HL-60/S4 (cell line): Measurements from ENCODE around the gene BRD7.

Source experiments
- in situ Hi-C: fragments of 300-500 bp; cut with MboI; formaldehyde crosslinking; loops from 2 replicates; pipeline ENCODE4 v1.14.3; 2022; ENCODE audit warnings: low sequenced_read_pairs

BRD7 gene

DNA sequence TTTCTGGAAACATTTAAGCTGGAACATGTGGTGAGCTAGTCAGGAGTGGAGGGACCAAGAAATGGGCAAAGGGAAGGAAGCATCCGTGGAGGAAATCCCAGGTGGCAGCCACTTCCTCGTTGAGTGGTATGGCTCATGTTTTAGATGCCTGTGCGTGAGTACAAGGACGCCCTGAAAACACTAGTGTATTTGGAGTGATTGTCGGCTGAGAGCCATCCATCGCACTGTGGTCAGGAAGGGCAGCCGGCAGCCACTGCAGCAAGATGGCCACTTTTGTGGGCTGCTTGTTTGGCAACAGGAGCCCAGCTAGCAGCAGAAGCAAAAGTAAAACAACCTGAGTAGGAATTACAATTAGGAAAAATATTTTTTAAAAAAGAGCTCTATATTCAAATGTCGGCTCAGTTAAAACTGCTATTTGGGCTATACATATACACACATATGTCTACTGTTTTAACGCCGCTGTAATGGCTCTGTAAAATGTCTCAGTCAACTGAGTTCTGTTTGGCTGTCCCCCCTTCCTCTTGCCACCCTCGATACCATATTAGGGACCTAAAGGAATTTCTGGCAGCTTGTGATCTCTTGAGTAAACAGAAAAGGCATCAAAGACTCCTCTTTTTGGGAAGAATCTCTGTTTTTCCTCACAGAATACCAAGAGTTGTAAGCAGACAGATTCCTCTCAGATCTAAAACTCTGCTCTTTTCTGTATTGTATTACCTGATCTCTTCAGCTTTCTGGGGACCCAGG lies 39.2 kb downstream of the BRD7 start:
- in situ Hi-C loops, result no loop called here

DNA sequence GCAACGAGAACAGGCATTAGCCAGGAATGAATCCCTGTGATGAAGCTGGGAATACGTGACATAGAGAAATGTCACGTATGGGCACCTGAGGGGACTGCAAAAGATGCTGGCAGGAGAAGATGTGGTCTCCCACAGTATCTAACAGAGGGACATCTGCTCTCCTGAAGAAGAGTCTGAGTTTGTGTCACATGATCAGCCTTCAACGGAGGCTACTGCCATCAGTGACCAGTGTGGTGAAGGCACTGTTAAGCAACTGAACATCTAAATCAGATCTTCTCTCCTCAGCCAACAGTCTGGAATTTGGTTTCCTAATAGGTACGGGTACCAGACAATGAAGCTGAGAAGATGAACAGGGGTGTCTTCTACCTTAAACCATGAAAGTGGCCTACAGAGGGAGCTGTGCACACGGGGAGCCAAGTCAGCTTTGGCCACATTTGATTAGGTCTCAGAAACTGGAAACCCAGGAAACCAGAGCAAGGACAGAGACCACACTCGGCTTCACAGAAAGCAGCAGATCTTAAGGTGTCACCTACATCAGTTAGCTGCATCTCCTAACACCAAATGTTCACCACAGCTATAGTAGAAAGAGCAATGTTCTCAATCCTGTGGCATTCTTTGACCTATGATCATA lies 41.8 kb downstream of the BRD7 start:
- in situ Hi-C loops, result no loop called here

- in situ Hi-C loops, result no loop called here
Measured at GRCh38 chr16:50326264-50326663, 42.5 kb downstream of the BRD7 start.

DNA sequence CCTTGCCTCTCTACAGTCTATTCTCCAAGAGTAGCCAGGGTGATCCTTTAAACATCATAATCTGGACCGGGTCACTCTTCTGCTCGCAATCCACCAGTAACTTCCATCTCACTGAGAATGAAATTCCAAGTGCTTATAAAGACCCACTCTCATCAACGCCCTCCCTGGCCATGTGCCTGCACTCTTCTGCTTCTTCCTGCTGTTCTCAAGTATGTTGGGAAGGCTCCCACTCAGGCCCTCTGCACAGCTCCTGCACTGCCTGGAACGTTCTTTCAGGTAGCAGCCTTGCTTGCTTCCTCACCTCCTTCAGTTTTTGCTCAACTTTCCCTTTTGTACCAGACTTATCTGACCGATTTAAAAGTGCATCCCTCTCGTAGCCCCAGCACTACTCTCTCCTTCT lies 44.4 kb downstream of the BRD7 start:
- in situ Hi-C loops, result no loop called here

DNA sequence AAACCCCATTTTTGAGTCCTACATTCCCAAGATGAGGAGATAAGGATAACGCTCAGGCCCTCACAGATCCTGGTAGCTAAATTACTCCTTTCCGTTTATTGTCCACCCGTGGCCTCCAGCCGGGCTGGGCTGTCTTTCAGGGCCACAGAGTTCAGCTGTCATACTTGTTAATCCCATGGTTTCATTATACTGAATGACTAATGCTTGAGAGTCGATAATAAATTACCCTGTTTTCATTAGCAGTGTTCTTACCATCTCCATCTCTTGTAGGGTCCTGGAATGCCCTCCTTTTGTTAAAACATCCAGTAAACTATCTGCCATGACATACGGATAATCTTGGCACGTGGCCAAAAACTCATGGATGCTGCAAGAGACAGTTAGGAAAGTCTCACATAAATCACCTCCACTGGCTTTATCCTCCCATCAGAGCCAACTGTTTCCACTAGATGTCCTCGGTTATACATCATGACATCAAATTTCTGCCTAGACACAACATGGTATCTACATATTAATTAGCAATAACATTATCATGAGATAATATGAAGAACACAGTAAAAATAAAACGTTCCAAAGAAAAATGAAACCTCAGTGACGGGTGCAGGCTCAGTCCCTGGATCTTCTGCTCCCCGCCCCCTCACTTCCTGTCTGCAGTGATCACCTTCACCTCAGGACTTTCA lies 45.3 kb downstream of the BRD7 start:
- in situ Hi-C loops, result no loop called here

DNA sequence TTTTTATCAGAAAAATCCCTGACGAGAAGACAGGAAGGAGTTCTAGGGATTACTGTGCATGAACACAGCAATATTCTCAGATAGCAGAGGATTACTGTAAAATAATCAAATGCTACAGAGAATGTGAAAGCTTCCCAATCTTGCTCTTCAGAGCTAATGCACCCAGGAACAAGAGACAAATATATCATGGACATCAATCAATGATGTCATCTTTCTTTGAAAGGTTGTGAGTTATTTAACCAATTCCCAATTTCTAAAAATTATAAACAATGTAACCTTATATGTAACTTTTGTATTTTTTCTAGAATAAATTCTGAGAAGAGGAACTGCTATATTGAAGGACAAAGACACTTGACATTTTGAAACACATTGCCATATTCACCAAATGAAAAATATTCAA lies 46.5 kb downstream of the BRD7 start:
- in situ Hi-C loops, result no loop called here

- in situ Hi-C loops, result no loop called here
Measured at GRCh38 chr16:50320310-50320709, 48.5 kb downstream of the BRD7 start.

- in situ Hi-C loops, result loop anchor here (10.0 kb wide), 1 partner anchor 54 kb away; the partner anchor contains the start of gene ADCY7
Measured at GRCh38 chr16:50318796-50319578, 49.8 kb downstream of the BRD7 start.

GRCh38 chr16:50316848-50317630 lies 51.7 kb downstream of the BRD7 start:
- in situ Hi-C loops, result loop anchor here (10.0 kb wide), 1 partner anchor 52 kb away; the partner anchor contains the start of gene ADCY7

GRCh38 chr16:50316102-50316847 lies 52.5 kb downstream of the BRD7 start:
- in situ Hi-C loops, result loop anchor here (10.0 kb wide), 1 partner anchor 51 kb away; the partner anchor contains the start of gene ADCY7

- in situ Hi-C loops, result loop anchor here (10.0 kb wide), 1 partner anchor 51 kb away; the partner anchor contains the start of gene ADCY7
Measured at GRCh38 chr16:50315346-50315997, 53.3 kb downstream of the BRD7 start.

- in situ Hi-C loops, result loop anchor here (10.0 kb wide), 1 partner anchor 50 kb away; the partner anchor contains the start of gene ADCY7
Measured at GRCh38 chr16:50314665-50315064, 54.1 kb downstream of the BRD7 start.

- in situ Hi-C loops, result loop anchor here (10.0 kb wide), 1 partner anchor 49 kb away; the partner anchor contains the start of gene ADCY7
Measured at GRCh38 chr16:50313596-50314478, 55.0 kb downstream of the BRD7 start.

DNA sequence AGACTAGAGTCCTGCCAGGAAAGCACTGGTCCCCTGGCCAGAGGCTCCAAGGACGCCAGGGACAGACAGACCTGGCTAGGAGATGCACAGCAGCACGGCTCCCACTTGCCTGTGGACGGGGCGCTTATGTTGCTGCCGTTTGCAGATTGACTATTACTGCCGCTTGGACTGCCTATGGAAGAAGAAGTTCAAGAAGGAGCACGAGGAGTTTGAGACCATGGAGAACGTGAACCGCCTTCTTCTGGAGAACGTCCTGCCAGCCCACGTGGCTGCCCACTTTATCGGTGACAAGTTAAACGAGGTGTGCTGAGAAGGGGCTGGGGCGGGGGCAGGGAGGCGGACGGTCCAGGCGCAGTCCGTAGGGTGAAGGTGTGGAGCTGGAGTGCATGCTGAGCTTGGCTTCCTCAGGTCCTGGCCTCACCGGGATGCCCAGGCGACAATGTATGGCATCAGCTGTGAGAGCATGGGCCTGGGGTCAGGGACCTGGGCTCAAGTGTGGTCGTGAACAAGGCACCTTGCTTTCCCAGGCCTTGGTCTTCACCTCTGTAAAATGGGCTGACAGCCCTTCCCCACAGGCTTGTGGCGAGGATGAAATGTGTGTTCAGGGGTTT lies 56.8 kb downstream of the BRD7 start:
- in situ Hi-C loops, result loop anchor here (10.0 kb wide), 1 partner anchor 47 kb away; the partner anchor contains the start of gene ADCY7

GRCh38 chr16:50311134-50311528 lies 57.7 kb downstream of the BRD7 start:
- in situ Hi-C loops, result loop anchor here (10.0 kb wide), 1 partner anchor 46 kb away; the partner anchor contains the start of gene ADCY7

DNA sequence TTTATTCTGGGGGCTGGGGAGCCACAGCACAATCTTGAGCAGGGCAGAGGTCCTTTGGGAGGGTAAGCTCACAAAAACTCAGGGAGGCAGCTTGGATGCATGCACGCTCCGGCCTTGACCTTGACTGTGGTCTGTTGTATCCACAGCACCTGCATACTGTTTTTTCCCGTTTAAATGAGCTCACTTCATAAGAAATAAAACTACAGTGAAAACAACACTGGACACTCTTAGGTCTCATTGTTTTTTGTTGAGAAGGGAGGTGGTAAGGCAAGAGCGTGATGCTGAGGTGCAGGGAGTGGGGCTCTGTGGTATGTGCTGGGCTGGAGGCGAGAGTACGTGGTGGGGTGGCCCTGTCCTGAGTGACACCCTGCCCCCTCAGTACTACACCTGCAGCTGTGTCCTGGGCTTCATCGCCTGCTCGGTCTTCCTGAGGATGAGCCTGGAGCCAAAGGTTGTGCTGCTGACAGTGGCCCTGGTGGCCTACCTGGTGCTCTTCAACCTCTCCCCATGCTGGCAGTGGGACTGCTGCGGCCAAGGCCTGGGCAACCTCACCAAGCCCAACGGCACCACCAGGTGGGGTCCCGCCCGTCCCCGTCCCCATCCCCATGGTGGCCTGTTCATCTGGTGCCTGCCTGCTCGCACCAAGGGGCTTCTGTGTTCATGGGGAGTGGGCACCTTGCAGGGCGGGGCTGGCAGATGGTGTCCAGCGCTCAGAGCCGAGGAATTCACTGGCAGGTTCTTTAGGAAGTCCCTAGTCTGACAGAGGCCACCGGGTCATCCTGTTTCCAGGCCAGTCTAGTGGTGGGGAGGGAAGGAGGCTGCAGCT lies 58.3 kb downstream of the BRD7 start:
- in situ Hi-C loops, result loop anchor here (10.0 kb wide), 1 partner anchor 46 kb away; the partner anchor contains the start of gene ADCY7
